CD4-positive, alpha-beta T cell treated with Interleukin-2 at 100 ng/mL for 4 hours (primary cell): ENCODE data around the gene PHPT1.
"Not testable (repeated sequence)": the region's sequence is repeated elsewhere in the genome, so short reads cannot be mapped to it uniquely, and the experiment has no call there.

Experiments
- DNase-seq: peaks from one replicate; pipeline ENCODE4 v3.0.0-alpha.2; 2020; ENCODE audit warnings: low spot score

The PHPT1 gene

GRCh38 chr9:136823136-136824046 lies 25.8 kb upstream of the PHPT1 start:
- no peak for DNase-seq

- no peak for DNase-seq
These were observed 24.5 kb upstream of the PHPT1 start for GRCh38 chr9:136824496-136825225.

GRCh38 chr9:136825295-136826187 lies 23.7 kb upstream of the PHPT1 start:
- no peak for DNase-seq

- no peak for DNase-seq
These were observed 23.0 kb upstream of the PHPT1 start for GRCh38 chr9:136826188-136826541.

GRCh38 chr9:136826703-136827582 lies 22.3 kb upstream of the PHPT1 start:
- DNase-seq: no peak

- no peak for DNase-seq
These were observed 21.3 kb upstream of the PHPT1 start for GRCh38 chr9:136827794-136828473.

GRCh38 chr9:136828474-136829140 lies 20.6 kb upstream of the PHPT1 start:
- no peak for DNase-seq

- DNase-seq: no peak
These were observed 19.8 kb upstream of the PHPT1 start for GRCh38 chr9:136829412-136829811.

- DNase-seq: no peak
These were observed 19.0 kb upstream of the PHPT1 start for GRCh38 chr9:136829981-136830885.

GRCh38 chr9:136831002-136831719 lies 18.0 kb upstream of the PHPT1 start:
- no peak for DNase-seq

GRCh38 chr9:136831720-136832104 lies 17.5 kb upstream of the PHPT1 start:
- no peak for DNase-seq

- no peak for DNase-seq
These were observed 16.6 kb upstream of the PHPT1 start for GRCh38 chr9:136832581-136832980.

GRCh38 chr9:136833381-136834048 lies 15.7 kb upstream of the PHPT1 start:
- not testable (repeated sequence) for DNase-seq

- DNase-seq: no peak
These were observed 13.9 kb upstream of the PHPT1 start for GRCh38 chr9:136835162-136835931.

- DNase-seq: no peak
These were observed 13.0 kb upstream of the PHPT1 start for GRCh38 chr9:136835932-136836904.
